Central memory CD4-positive, alpha-beta T cell (primary cell): Measurements from ENCODE around the gene IZUMO4.
"Not testable (repeated sequence)": the region's sequence is repeated elsewhere in the genome, so short reads cannot be mapped to it uniquely, and the experiment has no call there.

Experiments
- DNase-seq: peaks from one replicate; pipeline ENCODE4 v3.0.0; 2022

Gene IZUMO4

GRCh38 chr19:2083174-2083854, 13.4 kb upstream of the IZUMO4 start:
- DNase-seq: peak; percentile 76

GRCh38 chr19:2084993-2085720, 11.6 kb upstream of the IZUMO4 start:
- DNase-seq: peak; percentile 97

GRCh38 chr19:2086695-2087620, 9.8 kb upstream of the IZUMO4 start:
- DNase-seq: peak; percentile 17

- peak; percentile 46 for DNase-seq
Observed at GRCh38 chr19:2087621-2088100, 9.1 kb upstream of the IZUMO4 start.

GRCh38 chr19:2089001-2089711, 7.6 kb upstream of the IZUMO4 start:
- no peak for DNase-seq

- DNase-seq: no peak
Observed at GRCh38 chr19:2089727-2090053, 7.0 kb upstream of the IZUMO4 start.

GRCh38 chr19:2091926-2092525, 4.7 kb upstream of the IZUMO4 start:
- not testable (repeated sequence) for DNase-seq

- DNase-seq: no peak
Observed at GRCh38 chr19:2096034-2096479, 658 bp upstream of the IZUMO4 start, which contains the start of gene MOB3A. MOB3A (minus strand) TSS chr19:2096326; CDS start chr19:2078560, 17,766 bp downstream.

- DNase-seq: peak; percentile 51
Observed at GRCh38 chr19:2097203-2097885, 629 bp downstream of the IZUMO4 start.

GRCh38 chr19:2097886-2098327, 1.2 kb downstream of the IZUMO4 start:
- DNase-seq: no peak

GRCh38 chr19:2099054-2099501, 2.4 kb downstream of the IZUMO4 start:
- DNase-seq: no peak

- no peak for DNase-seq
Observed at GRCh38 chr19:2099937-2100718, 3.4 kb downstream of the IZUMO4 start.

- no peak for DNase-seq
Observed at GRCh38 chr19:2100719-2101061, 4.0 kb downstream of the IZUMO4 start.

GRCh38 chr19:2101417-2102335, 5.0 kb downstream of the IZUMO4 start:
- no peak for DNase-seq

GRCh38 chr19:2103045-2103707, 6.5 kb downstream of the IZUMO4 start:
- no peak for DNase-seq

- DNase-seq: no peak
Observed at GRCh38 chr19:2108251-2109016, 11.7 kb downstream of the IZUMO4 start.

- DNase-seq: no peak
Observed at GRCh38 chr19:2109046-2109864, 12.5 kb downstream of the IZUMO4 start.
